Neural cell (in vitro differentiated cells): ENCODE measurements around the gene STK24. TPM values are rescaled to one million over a fixed set of nuclear protein-coding genes. Genes with fewer than 3 reads are reported as not detected.

Source experiments
- H2AFZ ChIP-seq: fragments of 200-600, 300-800 bp; sonication (generic), shearing (Covaris generic); 2 replicates; pipeline ENCODE4 v1.6.0; 2014; ENCODE audit warnings: low read depth, mild to moderate bottlenecking, antibody characterized with exemption, low read length, moderate library complexity
- H3F3A ChIP-seq: fragments of 200-600 bp; shearing (Covaris generic); 2 replicates; pipeline ENCODE4 v1.6.1; 2016; ENCODE audit warnings: mild to moderate bottlenecking, moderate library complexity, mixed read lengths, antibody characterized with exemption, low read length; ENCODE audit not compliant: insufficient read depth, poor library complexity, severe bottlenecking
- H3K27ac ChIP-seq: fragments of 200-600, 300-800 bp; sonication (generic), shearing (Covaris generic); 2 replicates; pipeline ENCODE4 v1.5.1; 2014; ENCODE audit warnings: mild to moderate bottlenecking, low read length, moderate library complexity
- H3K27me3 ChIP-seq: fragments of 300-800, 200-600 bp; sonication (generic), shearing (Covaris generic); 2 replicates; pipeline ENCODE4 v1.6.0; 2014; ENCODE audit warnings: mild to moderate bottlenecking, low read depth, low read length, moderate library complexity; ENCODE audit not compliant: insufficient read depth
- H3K36me3 ChIP-seq: fragments of 300-800, 200-600 bp; sonication (generic), shearing (Covaris generic); 2 replicates; pipeline ENCODE4 v1.5.1; 2014; ENCODE audit warnings: mild to moderate bottlenecking, antibody characterized with exemption, low read length, moderate library complexity; ENCODE audit not compliant: insufficient read depth
- H3K4me2 ChIP-seq: fragments of 300-800, 200-600 bp; sonication (generic), shearing (Covaris generic); 2 replicates; pipeline ENCODE4 v1.6.0; 2014; ENCODE audit warnings: mild to moderate bottlenecking, low read length
- H3K4me3 ChIP-seq: fragments of 300-800, 200-600 bp; sonication (generic), shearing (Covaris generic); 2 replicates; pipeline ENCODE4 v1.5.1; 2014; ENCODE audit warnings: mild to moderate bottlenecking, low read length, moderate library complexity
- H3K79me2 ChIP-seq: fragments of 200-600 bp; shearing (Covaris generic); replicated peaks from 2 replicates; pipeline ENCODE4 v1.6.0; 2014; ENCODE audit warnings: mild to moderate bottlenecking, low read length, moderate library complexity; ENCODE audit not compliant: insufficient read depth
- H3K9ac ChIP-seq: fragments of 300-800, 200-600 bp; sonication (generic), shearing (Covaris generic); 2 replicates; pipeline ENCODE4 v1.6.1; 2016; ENCODE audit warnings: mild to moderate bottlenecking, low read length, mixed read lengths
- H3K9me2 ChIP-seq: fragments of 200-600 bp; shearing (Covaris generic); 2 replicates; pipeline ENCODE4 v1.6.1; 2016; ENCODE audit warnings: mild to moderate bottlenecking, low read length, mixed read lengths; ENCODE audit not compliant: insufficient read depth
- H3K9me3 ChIP-seq: fragments of 200-600, 300-800 bp; sonication (generic), shearing (Covaris generic); 2 replicates; pipeline ENCODE4 v1.6.1; 2016; ENCODE audit warnings: mild to moderate bottlenecking, mixed run types, low read length, moderate library complexity, mixed read lengths
- H4K20me1 ChIP-seq: fragments of 200-600 bp; shearing (Covaris generic); 2 replicates; pipeline ENCODE4 v1.6.1; 2016; ENCODE audit warnings: mild to moderate bottlenecking, mixed run types; ENCODE audit not compliant: insufficient read depth
- EP300 ChIP-seq: fragments of 450-650 bp; conservative IDR thresholded peaks from 2 replicates; pipeline ENCODE4 v1.6.1; 2014; ENCODE audit warnings: antibody characterized with exemption, mild to moderate bottlenecking, moderate library complexity; ENCODE audit not compliant: poor library complexity, severe bottlenecking
- EZH2 ChIP-seq: fragments of 200-600, 300-800 bp; shearing (Covaris generic), sonication (generic); IDR thresholded peaks from 2 replicates; pipeline ENCODE4 v1.6.1; 2014; ENCODE audit warnings: antibody characterized with exemption, low read length, borderline replicate concordance, mild to moderate bottlenecking; ENCODE audit not compliant: insufficient read depth, poor library complexity, severe bottlenecking
- MXI1 ChIP-seq: fragments of 450-650 bp; conservative IDR thresholded peaks from 2 replicates; pipeline ENCODE4 v1.6.1; 2014; ENCODE audit warnings: antibody characterized with exemption, mild to moderate bottlenecking; ENCODE audit not compliant: poor library complexity, severe bottlenecking
- POLR2AphosphoS5 ChIP-seq: IDR thresholded peaks from 2 replicates; pipeline ENCODE4 v1.6.1; 2012
- RAD21 ChIP-seq: fragments of 450-650 bp; conservative IDR thresholded peaks from 2 replicates; pipeline ENCODE4 v1.6.1; 2014; ENCODE audit warnings: antibody characterized with exemption, mild to moderate bottlenecking, moderate library complexity
- SMC3 ChIP-seq: fragments of 450-650 bp; conservative IDR thresholded peaks from 2 replicates; pipeline ENCODE4 v1.6.1; 2014; ENCODE audit warnings: antibody characterized with exemption, mild to moderate bottlenecking, moderate library complexity; ENCODE audit not compliant: poor library complexity
- TAF1 ChIP-seq: IDR thresholded peaks from 2 replicates; pipeline ENCODE4 v1.6.1; 2012; ENCODE audit warnings: low read depth
- polyA plus RNA-seq: library from polyadenylated mRNA; depleted of rRNA; stranded (reverse); fragments of >200 nt; gene quantifications from 2 replicates; pipeline ENCODE4 v1.2.3, GENCODE V29; 2014
- TF ChIP-seq, protein P1 (sequence below): fragments of 450-650 bp; IDR thresholded peaks from 2 replicates; pipeline ENCODE4 v1.5.1; 2014; ENCODE audit warnings: antibody characterized with exemption, mild to moderate bottlenecking, moderate library complexity; ENCODE audit not compliant: poor library complexity, severe bottlenecking
- TF ChIP-seq, protein P2 (sequence below): IDR thresholded peaks from 2 replicates; pipeline ENCODE4 v1.6.1; 2012; ENCODE audit warnings: borderline replicate concordance

Gene STK24
- polyA plus RNA-seq, 1 donor from 2014 or later, result 66.0 TPM

DNA sequence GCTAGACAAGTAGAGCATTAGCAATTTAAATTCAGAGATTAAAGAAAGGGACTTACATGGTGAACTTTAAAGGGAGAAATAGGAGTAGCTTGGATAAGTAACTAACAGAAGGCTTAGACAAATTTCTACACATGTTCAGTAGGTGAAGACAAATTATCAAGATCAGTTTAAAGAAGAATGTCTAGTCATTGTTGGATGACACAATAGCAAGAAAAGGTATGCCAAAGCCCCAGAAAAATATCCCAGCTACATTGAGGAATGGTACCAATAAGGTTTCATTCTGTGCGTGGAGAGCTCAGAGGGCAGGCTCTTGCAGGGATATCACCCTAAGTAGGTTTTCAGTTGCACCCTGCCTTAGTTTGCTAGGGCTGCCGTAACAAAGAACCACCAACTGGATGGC lies 3.5 kb upstream of the STK24 start:
- no peaks in the 10 kb centered on the region for H3K36me3 ChIP-seq
- H3K9ac ChIP-seq, result no peak overlapping the region
- H3K4me3 ChIP-seq, result no peak overlapping the region
- H2AFZ ChIP-seq, result no peak overlapping the region
- H3K9me3 ChIP-seq, result no peaks in the 10 kb centered on the region
- no peaks in the 10 kb centered on the region for H4K20me1 ChIP-seq
- H3K9me2 ChIP-seq, result no peaks in the 10 kb centered on the region
- H3K27me3 ChIP-seq, result no peaks in the 10 kb centered on the region
- H3K4me2 ChIP-seq, result no peak overlapping the region
- TF ChIP-seq MXI1 (no peak), TAF1 (no peak), POLR2AphosphoS5 (no peak), EZH2 (no peak), EP300 (no peak), RAD21 (no peak), SMC3 (no peak)
- TF ChIP-seq, protein P1, sequence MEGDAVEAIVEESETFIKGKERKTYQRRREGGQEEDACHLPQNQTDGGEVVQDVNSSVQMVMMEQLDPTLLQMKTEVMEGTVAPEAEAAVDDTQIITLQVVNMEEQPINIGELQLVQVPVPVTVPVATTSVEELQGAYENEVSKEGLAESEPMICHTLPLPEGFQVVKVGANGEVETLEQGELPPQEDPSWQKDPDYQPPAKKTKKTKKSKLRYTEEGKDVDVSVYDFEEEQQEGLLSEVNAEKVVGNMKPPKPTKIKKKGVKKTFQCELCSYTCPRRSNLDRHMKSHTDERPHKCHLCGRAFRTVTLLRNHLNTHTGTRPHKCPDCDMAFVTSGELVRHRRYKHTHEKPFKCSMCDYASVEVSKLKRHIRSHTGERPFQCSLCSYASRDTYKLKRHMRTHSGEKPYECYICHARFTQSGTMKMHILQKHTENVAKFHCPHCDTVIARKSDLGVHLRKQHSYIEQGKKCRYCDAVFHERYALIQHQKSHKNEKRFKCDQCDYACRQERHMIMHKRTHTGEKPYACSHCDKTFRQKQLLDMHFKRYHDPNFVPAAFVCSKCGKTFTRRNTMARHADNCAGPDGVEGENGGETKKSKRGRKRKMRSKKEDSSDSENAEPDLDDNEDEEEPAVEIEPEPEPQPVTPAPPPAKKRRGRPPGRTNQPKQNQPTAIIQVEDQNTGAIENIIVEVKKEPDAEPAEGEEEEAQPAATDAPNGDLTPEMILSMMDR, result no peak
- TF ChIP-seq, protein P2, sequence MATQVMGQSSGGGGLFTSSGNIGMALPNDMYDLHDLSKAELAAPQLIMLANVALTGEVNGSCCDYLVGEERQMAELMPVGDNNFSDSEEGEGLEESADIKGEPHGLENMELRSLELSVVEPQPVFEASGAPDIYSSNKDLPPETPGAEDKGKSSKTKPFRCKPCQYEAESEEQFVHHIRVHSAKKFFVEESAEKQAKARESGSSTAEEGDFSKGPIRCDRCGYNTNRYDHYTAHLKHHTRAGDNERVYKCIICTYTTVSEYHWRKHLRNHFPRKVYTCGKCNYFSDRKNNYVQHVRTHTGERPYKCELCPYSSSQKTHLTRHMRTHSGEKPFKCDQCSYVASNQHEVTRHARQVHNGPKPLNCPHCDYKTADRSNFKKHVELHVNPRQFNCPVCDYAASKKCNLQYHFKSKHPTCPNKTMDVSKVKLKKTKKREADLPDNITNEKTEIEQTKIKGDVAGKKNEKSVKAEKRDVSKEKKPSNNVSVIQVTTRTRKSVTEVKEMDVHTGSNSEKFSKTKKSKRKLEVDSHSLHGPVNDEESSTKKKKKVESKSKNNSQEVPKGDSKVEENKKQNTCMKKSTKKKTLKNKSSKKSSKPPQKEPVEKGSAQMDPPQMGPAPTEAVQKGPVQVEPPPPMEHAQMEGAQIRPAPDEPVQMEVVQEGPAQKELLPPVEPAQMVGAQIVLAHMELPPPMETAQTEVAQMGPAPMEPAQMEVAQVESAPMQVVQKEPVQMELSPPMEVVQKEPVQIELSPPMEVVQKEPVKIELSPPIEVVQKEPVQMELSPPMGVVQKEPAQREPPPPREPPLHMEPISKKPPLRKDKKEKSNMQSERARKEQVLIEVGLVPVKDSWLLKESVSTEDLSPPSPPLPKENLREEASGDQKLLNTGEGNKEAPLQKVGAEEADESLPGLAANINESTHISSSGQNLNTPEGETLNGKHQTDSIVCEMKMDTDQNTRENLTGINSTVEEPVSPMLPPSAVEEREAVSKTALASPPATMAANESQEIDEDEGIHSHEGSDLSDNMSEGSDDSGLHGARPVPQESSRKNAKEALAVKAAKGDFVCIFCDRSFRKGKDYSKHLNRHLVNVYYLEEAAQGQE, result no peak
- H3K79me2 ChIP-seq, result peaks cover 6% of the 10 kb centered on the region
- H3K27ac ChIP-seq, result no peak overlapping the region
- H3F3A ChIP-seq, result peaks cover 6% of the 10 kb centered on the region

GRCh38 chr13:98577836-98578285 lies 954 bp upstream of the STK24 start:
- Histone ChIP-seq H3K79me2 (peaks cover 32% of the 10 kb centered on the region), H3K27me3 (no peaks in the 10 kb centered on the region), H3K4me2 (peak overlapping the region; percentile 51), H3K4me3 (peak overlapping the region; percentile 68), H3F3A (peaks cover 6% of the 10 kb centered on the region), H3K36me3 (no peaks in the 10 kb centered on the region), H3K9ac (peak overlapping the region; percentile 73), H2AFZ (peak overlapping the region; percentile 91), H4K20me1 (no peaks in the 10 kb centered on the region), H3K27ac (peak overlapping the region; percentile 49), H3K9me2 (no peaks in the 10 kb centered on the region), H3K9me3 (no peaks in the 10 kb centered on the region)
- no peak for TF ChIP-seq EZH2
- no peak for TF ChIP-seq MXI1
- TF ChIP-seq, protein P2, result no peak
- no peak for TF ChIP-seq EP300
- TF ChIP-seq, protein P1, result no peak
- no peak for TF ChIP-seq POLR2AphosphoS5
- no peak for TF ChIP-seq RAD21
- no peak for TF ChIP-seq TAF1
- TF ChIP-seq SMC3, result no peak
